Skeletal muscle cell (primary cell): ENCODE measurements around the gene P2RY11.
A peak's percentile ranks its signal among the peaks of the same experiment; 100 is the strongest.

ENCODE experiments used
- DNase-seq: peaks from one replicate; pipeline ENCODE4 v3.0.0-alpha.2; 2010; ENCODE audit warnings: low read depth
- H3K4me3 ChIP-seq: 2 replicates; pipeline ENCODE4 v1.5.1; 2011; ENCODE audit warnings: low read depth, mild to moderate bottlenecking, control low read depth, low read length, moderate library complexity

The P2RY11 gene

DNA sequence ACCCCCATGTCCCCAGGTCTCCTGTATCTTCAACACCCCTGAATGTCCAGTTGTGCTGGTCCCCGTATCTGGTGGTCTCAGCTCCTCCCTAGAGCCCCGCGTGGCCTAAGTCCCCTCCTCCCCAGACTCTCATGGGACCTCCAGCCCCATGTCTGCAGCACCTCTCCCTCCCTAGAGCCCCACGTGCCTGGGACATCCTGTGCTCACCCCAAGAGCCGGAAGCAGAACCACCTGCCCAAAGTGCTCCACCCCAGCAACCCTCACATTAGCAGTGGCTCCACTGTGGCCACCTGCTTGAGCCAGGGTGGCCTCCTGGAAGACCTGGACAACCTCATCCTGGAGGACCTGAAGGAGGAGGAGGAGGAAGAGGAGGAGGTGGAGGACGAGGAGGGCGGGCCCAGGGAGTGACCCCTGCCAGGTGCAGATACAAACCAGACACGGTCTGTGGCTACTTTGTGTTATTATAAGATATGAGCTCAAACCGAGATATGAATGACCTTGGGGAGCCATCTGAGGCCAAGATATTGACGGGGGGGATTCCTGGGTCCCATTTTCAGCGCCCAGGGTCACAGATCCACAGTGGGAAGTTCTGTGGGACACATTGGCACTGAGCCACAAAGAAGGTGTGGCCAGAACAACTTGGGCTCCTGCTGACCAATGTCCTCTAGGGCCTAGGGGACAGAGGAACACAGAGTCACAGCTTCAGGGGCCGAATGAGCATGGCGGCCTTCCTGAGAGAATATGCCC is 19.4 kb upstream of the P2RY11 start:
- H3K4me3 ChIP-seq, result no peak overlapping the region
- no peak for DNase-seq

DNA sequence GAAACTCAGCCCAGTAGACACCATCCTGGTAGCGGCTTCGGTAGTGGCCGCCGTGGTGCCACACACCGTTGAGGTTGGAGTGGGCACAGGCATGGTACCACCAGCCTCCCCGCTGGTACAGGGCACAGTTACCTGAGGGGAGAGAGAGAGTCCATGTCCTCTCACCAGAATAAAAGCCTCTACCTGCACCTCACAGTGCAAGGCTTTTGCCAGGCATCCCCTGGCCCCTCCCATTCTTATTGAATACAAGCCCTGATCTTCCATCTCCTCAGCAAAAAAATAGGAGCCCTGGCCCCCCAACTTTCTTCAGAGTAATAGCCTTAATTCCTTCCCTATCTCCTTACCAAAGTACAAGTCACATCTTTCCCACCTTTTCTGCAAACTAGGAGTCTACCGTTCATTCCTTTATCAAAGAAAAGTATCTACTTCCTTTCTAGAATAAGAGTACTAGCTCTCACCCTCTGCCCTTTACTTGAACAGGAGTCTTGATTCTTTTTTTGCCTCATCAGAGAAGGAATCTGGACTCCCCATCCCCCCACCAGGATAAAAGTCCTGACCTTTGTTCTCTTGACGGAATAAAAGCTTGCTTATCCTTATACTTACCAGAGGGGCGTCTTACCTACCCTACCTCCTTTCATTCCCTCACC is 18.7 kb upstream of the P2RY11 start:
- DNase-seq, result no peak
- no peak overlapping the region for H3K4me3 ChIP-seq

- H3K4me3 ChIP-seq, result no peak overlapping the region
- no peak for DNase-seq
Measured at GRCh38 chr19:10093295-10094186, 18.0 kb upstream of the P2RY11 start.

DNA sequence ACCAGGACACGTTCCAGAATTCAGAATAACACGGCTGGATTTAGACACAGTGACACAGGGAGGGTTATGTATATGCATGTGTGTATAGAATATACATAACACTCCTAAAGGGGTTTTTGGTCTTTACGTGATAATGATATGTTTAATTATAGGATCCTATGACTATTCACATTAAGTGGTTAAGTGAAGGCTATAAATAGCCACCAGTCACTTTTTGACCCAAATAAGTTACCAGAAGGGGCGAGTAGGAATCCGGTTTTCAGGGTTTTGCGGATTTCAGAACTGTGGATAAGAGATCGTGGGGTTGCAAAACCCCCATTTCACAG is 15.9 kb upstream of the P2RY11 start:
- DNase-seq, result no peak
- peak overlapping the region; percentile 31 for H3K4me3 ChIP-seq

- peak; percentile 60 for DNase-seq
- H3K4me3 ChIP-seq, result peak overlapping the region; percentile 51
Measured at GRCh38 chr19:10095948-10096614, 15.4 kb upstream of the P2RY11 start.

DNA sequence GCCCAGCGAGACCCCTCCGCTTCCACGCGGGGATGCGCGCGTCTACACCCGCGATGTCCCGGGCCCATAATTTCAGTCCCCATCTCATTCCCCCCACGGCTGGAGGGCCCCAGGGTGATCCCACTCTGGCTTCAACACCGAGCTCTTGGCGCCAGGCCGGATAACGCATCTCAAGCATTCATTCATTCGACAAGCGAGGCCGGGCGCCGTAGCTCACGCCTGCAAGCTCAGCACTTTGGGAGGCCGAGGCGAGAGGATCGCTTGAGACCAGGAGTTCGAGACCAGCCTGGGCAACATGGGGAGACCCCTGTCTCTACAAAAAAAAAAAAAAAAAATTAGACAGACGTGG is 14.9 kb upstream of the P2RY11 start:
- peak overlapping the region; percentile 51 for H3K4me3 ChIP-seq
- no peak for DNase-seq

GRCh38 chr19:10100163-10100785 is 11.2 kb upstream of the P2RY11 start:
- no peak for DNase-seq
- no peak overlapping the region for H3K4me3 ChIP-seq

DNA sequence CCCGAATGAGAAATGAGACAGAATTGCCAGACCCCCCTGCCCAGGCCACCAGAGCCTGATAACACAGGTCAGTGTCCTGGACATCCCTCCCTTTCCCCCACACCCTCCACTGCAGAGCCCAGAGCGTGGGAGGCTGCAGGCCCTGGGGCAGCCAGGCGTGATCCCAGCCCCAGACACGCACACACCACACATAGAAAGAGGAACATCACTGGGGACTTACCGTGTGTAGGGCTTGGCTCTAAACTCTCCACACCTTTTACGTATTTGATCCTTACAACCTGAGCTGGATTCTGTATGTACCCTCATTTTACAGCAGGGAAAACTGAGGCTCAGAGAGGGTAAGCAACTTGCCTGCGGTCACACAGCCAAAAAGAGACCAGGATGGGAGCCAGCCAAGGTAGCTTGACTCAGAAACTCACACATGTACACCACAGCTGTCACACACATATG is 8.7 kb upstream of the P2RY11 start:
- no peak overlapping the region for H3K4me3 ChIP-seq
- DNase-seq, result no peak

DNA sequence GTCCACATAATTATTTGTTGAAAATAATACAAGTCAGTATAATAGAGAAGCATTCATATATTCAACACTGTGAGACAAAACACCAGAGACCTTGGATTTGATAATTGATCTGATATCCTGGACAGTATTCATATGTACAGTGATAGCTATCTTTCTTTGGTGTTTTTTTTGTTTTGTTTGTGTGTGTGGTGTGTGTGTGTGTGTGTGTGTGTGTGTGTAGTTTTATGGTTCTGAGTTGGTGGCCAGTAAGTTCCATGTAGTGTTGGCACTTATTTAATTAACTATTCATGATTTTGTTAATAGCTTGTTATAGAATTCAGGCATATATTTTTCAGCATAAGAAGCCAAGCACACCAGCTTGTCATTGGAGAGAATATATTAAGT is 7.4 kb upstream of the P2RY11 start:
- no peak for DNase-seq
- no peak overlapping the region for H3K4me3 ChIP-seq

GRCh38 chr19:10104665-10105508 is 6.6 kb upstream of the P2RY11 start:
- no peak overlapping the region for H3K4me3 ChIP-seq
- DNase-seq, result no peak

- peak overlapping the region; percentile 70 for H3K4me3 ChIP-seq
Measured at GRCh38 chr19:10105509-10106099, 5.9 kb upstream of the P2RY11 start.

GRCh38 chr19:10106100-10106936 is 5.2 kb upstream of the P2RY11 start, which contains the start of gene PPAN:
PPAN (plus strand) TSS chr19:10106362; CDS start chr19:10106395, 33 bp downstream.
- DNase-seq, result peak; percentile 93
- peak within 1 kb of the TSS; percentile 70 for H3K4me3 ChIP-seq

More at GRCh38 chr19:10105509-10106099, 5.9 kb upstream of the P2RY11 start:
- no peak for DNase-seq

DNA sequence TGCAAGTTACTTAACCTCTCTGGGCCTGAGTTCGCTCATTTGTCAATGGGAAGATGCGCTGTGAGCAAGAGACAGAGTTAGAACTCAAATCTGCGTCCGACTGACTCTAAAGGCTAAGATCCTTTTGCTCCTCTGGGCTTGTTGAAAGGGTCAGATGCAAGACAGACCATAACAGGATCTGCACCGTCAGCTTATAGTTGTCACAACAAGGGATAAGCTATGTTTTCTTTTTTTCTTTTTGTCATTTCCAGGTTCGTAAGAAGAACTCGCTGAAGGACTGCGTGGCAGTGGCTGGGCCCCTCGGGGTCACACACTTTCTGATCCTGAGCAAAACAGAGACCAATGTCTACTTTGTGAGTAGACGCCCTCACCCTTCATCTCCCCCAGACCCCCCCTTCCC is 4.2 kb upstream of the P2RY11 start:
- no peak for DNase-seq
- H3K4me3 ChIP-seq, result peak overlapping the region; percentile 70

DNA sequence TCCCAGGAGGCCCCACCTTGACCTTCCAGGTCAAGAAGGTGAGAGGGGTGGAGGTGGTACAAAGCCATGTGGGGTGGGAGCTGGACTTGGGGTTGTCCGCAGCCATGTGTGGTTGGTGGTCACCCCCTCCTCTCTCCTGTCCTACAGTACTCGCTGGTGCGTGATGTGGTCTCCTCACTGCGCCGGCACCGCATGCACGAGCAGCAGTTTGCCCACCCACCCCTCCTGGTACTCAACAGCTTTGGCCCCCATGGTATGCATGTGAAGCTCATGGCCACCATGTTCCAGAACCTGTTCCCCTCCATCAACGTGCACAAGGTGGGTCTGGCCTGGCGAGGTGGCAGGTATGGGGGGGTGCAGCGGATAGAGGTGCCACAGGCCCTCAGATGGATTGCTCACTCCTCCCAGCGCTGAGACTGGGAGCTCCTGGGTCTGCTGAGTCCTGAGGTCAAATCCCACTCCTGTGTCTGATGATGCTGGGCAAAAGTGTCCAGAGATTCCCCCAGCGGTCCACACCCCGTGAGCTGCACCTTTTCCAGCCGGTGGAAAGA is 3.6 kb upstream of the P2RY11 start:
- peak overlapping the region; percentile 70 for H3K4me3 ChIP-seq
- no peak for DNase-seq

- DNase-seq, result no peak
- no peak overlapping the region for H3K4me3 ChIP-seq
Measured at GRCh38 chr19:10109528-10109927, 2.0 kb upstream of the P2RY11 start.

DNA sequence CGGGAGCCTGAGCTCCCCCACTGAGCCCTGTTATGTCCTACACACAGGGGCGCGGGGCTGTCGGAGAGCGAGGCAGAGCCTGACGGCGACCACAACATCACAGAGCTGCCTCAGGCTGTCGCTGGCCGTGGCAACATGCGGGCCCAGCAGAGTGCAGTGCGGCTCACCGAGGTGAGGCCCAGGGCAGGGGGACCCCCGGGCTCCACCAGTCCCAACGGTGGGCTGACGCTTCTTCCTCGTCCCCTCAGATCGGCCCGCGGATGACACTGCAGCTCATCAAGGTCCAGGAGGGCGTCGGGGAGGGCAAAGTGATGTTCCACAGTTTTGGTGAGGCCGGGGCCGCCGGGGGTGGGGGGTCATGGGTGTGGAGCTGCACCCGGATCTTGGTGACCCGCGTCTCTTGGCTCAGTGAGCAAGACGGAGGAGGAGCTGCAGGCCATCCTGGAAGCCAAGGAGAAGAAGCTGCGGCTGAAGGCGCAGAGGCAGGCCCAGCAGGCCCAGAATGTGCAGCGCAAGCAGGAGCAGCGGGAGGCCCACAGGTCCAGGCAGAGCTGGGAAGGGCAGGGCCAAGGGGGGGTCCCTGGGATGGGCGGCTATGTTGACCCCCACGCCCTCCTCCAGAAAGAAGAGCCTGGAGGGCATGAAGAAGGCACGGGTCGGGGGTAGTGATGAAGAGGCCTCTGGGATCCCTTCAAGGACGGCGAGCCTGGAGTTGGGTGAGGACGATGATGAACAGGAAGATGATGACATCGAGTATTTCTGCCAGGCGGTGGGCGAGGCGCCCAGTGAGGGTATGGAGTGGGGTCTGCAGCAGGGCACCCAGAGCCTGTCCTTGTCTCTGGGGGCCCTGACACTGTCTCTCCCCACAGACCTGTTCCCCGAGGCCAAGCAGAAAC is 1.2 kb upstream of the P2RY11 start:
- no peak overlapping the region for H3K4me3 ChIP-seq
- no peak for DNase-seq
